ENCODE measurements around the gene NSUN5. TPM values are rescaled to one million over a fixed set of nuclear protein-coding genes. Genes with fewer than 3 reads are reported as not detected.

Gene NSUN5
- total RNA-seq (18.6 TPM), polyA plus RNA-seq (ENCODE audit: insufficient read depth in 1 of 8, insufficient read length in 8 of 8, low replicate concordance in 1 of 8) (10 to 100 TPM; 17.1 to 22.7 (median 21.3) TPM)
- long read RNA-seq, donor 1, partial matches to known transcripts = 0 of 1 reads
- long read RNA-seq, donor 1, other reads (novel, unspliced or antisense) = 0 of 1 reads
- long read RNA-seq, donor 2 = 0 reads
- long read RNA-seq, donor 3, transcript NSUN5-204 (10 exons, 1,663 nt) = major isoform, 8 of 9 reads
- long read RNA-seq, donor 3, partial matches to known transcripts = 0 of 9 reads
- long read RNA-seq, donor 3, other reads (novel, unspliced or antisense) = 0 of 9 reads
- long read RNA-seq, donor 4, partial matches to known transcripts = 0 of 4 reads
- long read RNA-seq, donor 4, other reads (novel, unspliced or antisense) = 0 of 4 reads
- long read RNA-seq, donor 5, transcript NSUN5-204 (10 exons, 1,663 nt) = major isoform, 14 of 16 reads
- long read RNA-seq, donor 5, partial matches to known transcripts = 0 of 16 reads
- long read RNA-seq, donor 5, other reads (novel, unspliced or antisense) = 0 of 16 reads
- long read RNA-seq, donor 6, transcript NSUN5-204 (10 exons, 1,663 nt) = major isoform, 12 of 19 reads
- long read RNA-seq, donor 6, partial matches to known transcripts = 5 of 19 reads
- long read RNA-seq, donor 6, other reads (novel, unspliced or antisense) = 0 of 19 reads
- long read RNA-seq, donor 7, transcript NSUN5-204 (10 exons, 1,663 nt) = major isoform, 7 of 8 reads
- long read RNA-seq, donor 7, partial matches to known transcripts = 0 of 8 reads
- long read RNA-seq, donor 7, other reads (novel, unspliced or antisense) = 0 of 8 reads
- long read RNA-seq, donor 8, transcript NSUN5-204 (10 exons, 1,663 nt) = major isoform, 5 of 5 reads
- long read RNA-seq, donor 8, partial matches to known transcripts = 0 of 5 reads
- long read RNA-seq, donor 8, other reads (novel, unspliced or antisense) = 0 of 5 reads
- long read RNA-seq, donor 9, transcript NSUN5-204 (10 exons, 1,663 nt) = major isoform, 8 of 8 reads
- long read RNA-seq, donor 9, partial matches to known transcripts = 0 of 8 reads
- long read RNA-seq, donor 9, other reads (novel, unspliced or antisense) = 0 of 8 reads
- long read RNA-seq, donor 10, partial matches to known transcripts = 0 of 5 reads
- long read RNA-seq, donor 10, other reads (novel, unspliced or antisense) = 0 of 5 reads
- long read RNA-seq, donor 11, transcript NSUN5-204 (10 exons, 1,663 nt) = major isoform, 5 of 6 reads
- long read RNA-seq, donor 11, partial matches to known transcripts = 0 of 6 reads
- long read RNA-seq, donor 11, other reads (novel, unspliced or antisense) = 0 of 6 reads

DNA sequence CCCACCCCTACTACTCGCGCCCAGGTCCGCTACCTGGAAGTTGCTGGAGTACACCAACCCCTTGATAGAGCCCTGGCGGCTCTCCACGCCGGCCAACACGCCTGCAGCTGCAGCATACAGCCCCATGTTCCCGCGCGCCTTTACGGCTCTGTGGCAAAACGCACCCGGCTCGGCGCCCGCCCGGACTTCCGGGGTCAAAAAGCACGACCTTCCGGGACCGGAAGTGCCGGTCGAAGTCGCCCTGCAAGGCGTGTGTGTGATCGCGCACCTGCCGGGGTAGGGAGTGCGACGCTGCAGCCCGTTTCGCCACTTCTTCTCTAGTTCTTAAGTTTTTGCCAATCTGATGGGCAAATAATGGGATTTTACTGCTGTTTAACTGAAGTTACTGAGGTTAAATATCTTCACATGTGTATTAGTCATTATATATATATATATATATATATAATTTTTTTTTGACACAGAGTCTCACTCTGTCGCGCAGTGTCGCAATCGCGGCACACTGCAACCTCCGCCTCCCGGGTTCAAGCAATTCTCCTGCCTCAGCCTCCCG lies at the start of gene NSUN5:
NSUN5 (minus strand) TSS at position 162 of the 550 bp plus-strand sequence; CDS start at position 126, 36 bp downstream.
- Histone ChIP-seq H3K27me3 (ENCODE audit: control insufficient read depth, insufficient read depth, low read length) (no peaks in the 10 kb centered on the region), H3K36me3 (ENCODE audit: control insufficient read depth, insufficient read depth, low read length) (peaks cover 25% of the 10 kb centered on the region), H3K4me3 (ENCODE audit: low read length) (peak within 1 kb of the TSS; percentile 59), H3K27ac (ENCODE audit: low read length) (peak within 1 kb of the TSS; percentile 81), H3K9me3 (replicated peaks; ENCODE audit: control insufficient read depth, low read depth, low read length) (no peaks in the 10 kb centered on the region), H3K4me1 (ENCODE audit: control insufficient read depth, insufficient read depth, low read length) (peaks cover 6% of the 10 kb centered on the region)
- DNase-seq = peak; percentile 88
- WGBS (ENCODE audit: insufficient coverage) = under 1% methylated on average over 26 of the region's 40 CpGs

DNA sequence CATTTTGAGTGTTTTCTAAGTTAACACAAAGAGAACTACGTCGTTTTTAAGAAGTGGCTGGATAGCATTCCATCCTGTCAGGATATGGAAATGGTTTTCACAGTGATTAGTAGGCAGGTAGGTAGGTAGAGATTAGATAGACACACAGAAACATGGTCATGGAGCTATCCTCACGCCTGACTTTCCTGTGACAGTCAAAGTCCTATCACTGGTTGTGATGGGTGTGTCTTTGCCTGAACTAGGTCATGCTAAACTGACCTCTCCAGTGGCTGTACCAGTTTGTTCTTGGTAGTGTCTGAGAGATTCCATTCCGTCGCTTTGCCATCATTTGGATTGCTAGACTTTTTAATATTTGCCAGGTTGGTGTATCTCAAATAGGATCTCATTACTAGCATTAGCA lies 47.5 kb upstream of the NSUN5 start:
- WGBS (ENCODE audit: insufficient coverage) = 100% methylated on average over 1 of the region's 5 CpGs
- Histone ChIP-seq H3K4me1 (ENCODE audit: control insufficient read depth, insufficient read depth, low read length) (peaks cover 27% of the 10 kb centered on the region), H3K27ac (ENCODE audit: low read length) (no peak overlapping the region), H3K9me3 (replicated peaks; ENCODE audit: control insufficient read depth, low read depth, low read length) (peaks cover 8% of the 10 kb centered on the region), H3K27me3 (ENCODE audit: control insufficient read depth, insufficient read depth, low read length) (peaks cover 2% of the 10 kb centered on the region), H3K4me3 (ENCODE audit: low read length) (no peak overlapping the region), H3K36me3 (ENCODE audit: control insufficient read depth, insufficient read depth, low read length) (no peaks in the 10 kb centered on the region)
- no peak for DNase-seq

DNA sequence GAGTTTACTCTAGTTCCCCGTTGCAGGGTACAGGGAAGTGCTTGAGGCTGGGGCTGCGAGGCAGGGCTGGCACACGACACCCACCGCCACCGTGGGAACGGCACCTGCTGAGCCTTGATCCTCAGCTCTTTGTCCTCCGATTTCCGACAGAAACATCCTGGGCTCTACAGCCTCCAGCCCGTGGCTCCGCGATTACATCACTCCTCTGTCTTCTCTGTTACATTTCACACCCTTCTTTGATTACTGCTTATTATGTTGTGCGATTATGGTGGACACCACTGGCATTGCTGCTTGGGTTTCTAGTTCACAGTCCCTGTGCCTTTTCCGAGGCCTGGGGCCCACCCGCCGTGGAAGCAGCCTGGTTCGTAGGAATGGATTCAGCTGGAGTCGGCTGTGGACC lies 46.2 kb upstream of the NSUN5 start:
- Histone ChIP-seq H3K9me3 (replicated peaks; ENCODE audit: control insufficient read depth, low read depth, low read length) (peaks cover 8% of the 10 kb centered on the region), H3K4me1 (ENCODE audit: control insufficient read depth, insufficient read depth, low read length) (peaks cover 40% of the 10 kb centered on the region), H3K36me3 (ENCODE audit: control insufficient read depth, insufficient read depth, low read length) (no peaks in the 10 kb centered on the region), H3K27me3 (ENCODE audit: control insufficient read depth, insufficient read depth, low read length) (peaks cover 2% of the 10 kb centered on the region), H3K4me3 (ENCODE audit: low read length) (no peak overlapping the region), H3K27ac (ENCODE audit: low read length) (no peak overlapping the region)
- 65% methylated on average over 13 of the region's 17 CpGs for WGBS (ENCODE audit: insufficient coverage)
- DNase-seq = no peak

DNA sequence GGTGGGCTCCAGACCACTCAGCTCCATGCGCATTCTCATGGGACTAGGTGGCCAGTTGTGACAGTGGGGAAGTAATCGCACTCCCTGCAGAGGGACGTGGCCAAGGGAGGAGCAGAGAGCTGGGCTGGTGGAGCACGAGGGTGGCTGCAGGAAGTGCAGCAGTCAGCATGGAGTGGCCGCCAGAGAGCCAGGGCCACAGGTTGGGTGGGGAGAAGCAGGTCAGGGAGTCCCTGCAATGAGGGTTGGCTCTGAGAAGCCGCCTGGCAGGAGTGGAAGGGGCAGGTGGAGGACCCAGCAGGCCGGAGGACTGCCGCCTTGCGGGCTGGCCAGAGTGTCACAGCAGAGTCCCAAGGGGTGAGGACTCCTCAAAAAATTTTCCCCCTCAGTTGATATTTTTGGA lies 45.6 kb upstream of the NSUN5 start:
- peaks cover 8% of the 10 kb centered on the region for H3K9me3 ChIP-seq (replicated peaks; ENCODE audit: control insufficient read depth, low read depth, low read length)
- H3K27ac ChIP-seq (ENCODE audit: low read length) = no peak overlapping the region
- no peak overlapping the region for H3K4me3 ChIP-seq (ENCODE audit: low read length)
- 76% methylated on average over 6 of the region's 9 CpGs for WGBS (ENCODE audit: insufficient coverage)
- no peak for DNase-seq
- peaks cover 2% of the 10 kb centered on the region for H3K27me3 ChIP-seq (ENCODE audit: control insufficient read depth, insufficient read depth, low read length)
- H3K4me1 ChIP-seq (ENCODE audit: control insufficient read depth, insufficient read depth, low read length) = peaks cover 43% of the 10 kb centered on the region
- H3K36me3 ChIP-seq (ENCODE audit: control insufficient read depth, insufficient read depth, low read length) = no peaks in the 10 kb centered on the region

DNA sequence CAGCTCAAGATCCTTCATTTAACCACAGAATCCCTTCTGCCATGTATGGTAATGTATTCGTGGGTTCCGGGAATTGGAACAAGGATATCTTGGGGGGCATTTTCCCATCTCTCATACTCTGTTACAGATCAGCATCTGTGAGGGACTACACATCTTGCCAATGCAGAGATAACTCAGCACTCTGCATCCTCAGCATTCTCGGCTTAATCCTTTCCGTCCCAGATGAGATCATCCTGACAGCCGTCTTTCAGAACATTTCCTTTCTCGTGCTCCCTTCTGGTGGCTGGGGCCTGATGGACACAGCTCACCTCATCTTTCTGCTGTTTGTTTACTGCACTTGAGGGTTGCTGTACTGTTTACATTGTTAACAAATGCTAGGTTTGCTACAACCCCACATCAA lies 44.6 kb upstream of the NSUN5 start:
- Histone ChIP-seq H3K4me3 (ENCODE audit: low read length) (no peak overlapping the region), H3K27ac (ENCODE audit: low read length) (no peak overlapping the region), H3K27me3 (ENCODE audit: control insufficient read depth, insufficient read depth, low read length) (peaks cover 2% of the 10 kb centered on the region), H3K36me3 (ENCODE audit: control insufficient read depth, insufficient read depth, low read length) (no peaks in the 10 kb centered on the region), H3K9me3 (replicated peaks; ENCODE audit: control insufficient read depth, low read depth, low read length) (peaks cover 8% of the 10 kb centered on the region), H3K4me1 (ENCODE audit: control insufficient read depth, insufficient read depth, low read length) (peaks cover 38% of the 10 kb centered on the region)
- DNase-seq = no peak
- 68% methylated on average over 2 of the region's 6 CpGs for WGBS (ENCODE audit: insufficient coverage)

DNA sequence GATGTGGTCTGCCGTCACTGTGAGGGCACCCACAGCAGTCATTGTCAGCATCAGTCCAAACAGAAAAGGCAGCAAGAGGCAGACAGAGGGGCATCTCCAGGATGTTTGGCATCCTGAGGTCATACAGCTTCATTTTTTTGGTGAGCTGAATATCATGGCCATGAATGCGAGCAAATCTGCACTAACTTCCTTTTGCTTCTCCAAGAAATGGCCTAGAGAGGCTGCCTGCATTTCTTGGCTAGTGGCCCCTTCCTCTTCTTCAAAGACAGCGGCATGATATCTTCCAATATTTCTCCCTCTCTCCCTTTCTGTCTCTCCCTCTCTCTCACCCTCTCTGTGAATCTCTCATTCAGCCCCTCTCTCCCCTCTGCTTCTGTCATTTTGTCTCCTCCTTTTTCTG lies 44.2 kb upstream of the NSUN5 start:
- DNase-seq = no peak
- Histone ChIP-seq H3K9me3 (replicated peaks; ENCODE audit: control insufficient read depth, low read depth, low read length) (peaks cover 8% of the 10 kb centered on the region), H3K27me3 (ENCODE audit: control insufficient read depth, insufficient read depth, low read length) (peaks cover 2% of the 10 kb centered on the region), H3K27ac (ENCODE audit: low read length) (no peak overlapping the region), H3K4me1 (ENCODE audit: control insufficient read depth, insufficient read depth, low read length) (peaks cover 33% of the 10 kb centered on the region), H3K36me3 (ENCODE audit: control insufficient read depth, insufficient read depth, low read length) (no peaks in the 10 kb centered on the region), H3K4me3 (ENCODE audit: low read length) (no peak overlapping the region)
- 97% methylated on average over 3 of the region's 3 CpGs for WGBS (ENCODE audit: insufficient coverage)

DNA sequence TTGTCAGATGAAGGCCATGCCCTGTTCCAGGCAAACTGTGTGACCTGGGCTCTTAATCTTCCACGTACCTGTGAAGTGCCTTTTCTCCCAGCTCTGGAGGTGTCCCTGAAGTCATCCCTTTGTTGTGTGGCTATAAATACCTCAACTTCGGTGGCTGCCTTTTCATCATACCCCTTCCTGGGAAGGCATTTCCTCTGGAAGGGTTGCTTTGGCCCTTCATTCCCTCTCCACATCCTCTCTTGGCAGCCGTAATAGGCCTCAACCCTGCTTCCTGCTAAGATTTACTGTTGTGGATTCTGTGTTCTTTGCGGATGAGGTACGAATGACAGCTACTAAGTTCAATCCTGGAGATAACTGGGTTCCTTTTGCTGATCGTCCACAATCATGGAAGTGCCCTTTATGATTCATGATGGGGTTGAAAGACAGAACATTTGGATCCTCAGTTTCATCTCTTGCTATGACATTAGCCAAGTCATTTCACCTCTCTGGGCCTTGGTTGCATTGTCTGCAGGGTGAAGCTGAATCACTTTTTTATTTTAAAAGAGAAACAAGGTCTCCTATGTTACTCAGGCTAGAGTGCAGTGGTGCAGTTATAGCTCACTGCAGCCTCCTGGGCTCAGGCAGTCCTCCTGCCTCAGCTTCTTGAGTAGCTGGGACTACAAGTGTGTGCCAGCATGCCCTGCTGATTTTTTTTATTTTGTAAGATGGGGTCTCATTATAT lies 43.0 kb upstream of the NSUN5 start:
- no peak overlapping the region for H3K4me3 ChIP-seq (ENCODE audit: low read length)
- no peaks in the 10 kb centered on the region for H3K27me3 ChIP-seq (ENCODE audit: control insufficient read depth, insufficient read depth, low read length)
- H3K27ac ChIP-seq (ENCODE audit: low read length) = peak overlapping the region; percentile 78
- no peaks in the 10 kb centered on the region for H3K36me3 ChIP-seq (ENCODE audit: control insufficient read depth, insufficient read depth, low read length)
- peaks cover 29% of the 10 kb centered on the region for H3K4me1 ChIP-seq (ENCODE audit: control insufficient read depth, insufficient read depth, low read length)
- WGBS (ENCODE audit: insufficient coverage) = 54% methylated on average over 2 of the region's 6 CpGs
- H3K9me3 ChIP-seq (replicated peaks; ENCODE audit: control insufficient read depth, low read depth, low read length) = peaks cover 8% of the 10 kb centered on the region
- DNase-seq = no peak

DNA sequence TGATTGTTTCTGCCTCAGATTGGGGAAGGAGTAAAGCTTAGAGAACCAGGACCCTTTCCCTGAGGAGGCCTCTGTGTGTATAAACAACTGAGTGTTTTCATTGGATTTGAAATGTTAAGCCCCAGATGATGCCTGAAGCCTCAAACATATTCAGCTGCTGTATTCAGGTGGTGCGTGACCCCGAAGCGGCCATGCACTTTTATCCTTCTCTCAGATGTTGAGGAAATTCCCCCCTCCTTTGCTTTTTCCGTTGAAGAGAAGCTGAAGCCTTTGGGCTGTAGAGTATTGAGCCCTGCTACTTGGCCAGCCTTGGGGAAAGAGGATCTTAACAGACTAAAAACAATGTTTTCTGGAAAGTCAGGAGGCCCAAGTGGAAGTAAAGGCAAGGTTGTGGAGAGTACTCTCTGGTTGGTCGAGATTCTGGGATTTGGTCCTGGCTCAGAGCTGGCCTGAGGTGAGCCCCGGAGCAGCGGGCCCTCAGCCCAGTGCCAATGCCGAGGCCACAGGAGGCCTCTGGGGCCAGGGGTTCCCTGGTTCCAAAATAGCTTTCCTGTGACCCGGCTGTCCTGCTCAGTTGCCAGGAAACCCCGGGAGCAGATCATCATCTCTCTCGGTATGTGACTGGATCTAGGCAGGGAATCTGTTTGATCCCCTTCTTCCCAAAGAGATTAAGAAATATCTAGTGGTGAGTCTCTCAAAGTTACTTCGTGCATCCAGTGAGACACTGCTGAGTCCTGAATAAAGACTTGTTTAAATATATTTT lies 41.9 kb upstream of the NSUN5 start:
- DNase-seq = peak; percentile 69
- H3K9me3 ChIP-seq (replicated peaks; ENCODE audit: control insufficient read depth, low read depth, low read length) = peaks cover 8% of the 10 kb centered on the region
- H3K27me3 ChIP-seq (ENCODE audit: control insufficient read depth, insufficient read depth, low read length) = no peaks in the 10 kb centered on the region
- no peak overlapping the region for H3K4me3 ChIP-seq (ENCODE audit: low read length)
- H3K4me1 ChIP-seq (ENCODE audit: control insufficient read depth, insufficient read depth, low read length) = peaks cover 35% of the 10 kb centered on the region
- no peaks in the 10 kb centered on the region for H3K36me3 ChIP-seq (ENCODE audit: control insufficient read depth, insufficient read depth, low read length)
- peak overlapping the region; percentile 78 for H3K27ac ChIP-seq (ENCODE audit: low read length)
- WGBS (ENCODE audit: insufficient coverage) = 15% methylated on average over 4 of the region's 12 CpGs
